Stimulated activated CD8-positive, alpha-beta memory T cell treated with anti-CD3 and anti-CD28 coated beads, Interleukin-4, amount 100 ng/mL, for 24 hours (primary cell): ENCODE results near the gene HEMGN.

ENCODE experiments used
- DNase-seq: peaks from one replicate; pipeline ENCODE4 v3.0.0-alpha.2; 2020; ENCODE audit warnings: low read depth

Gene HEMGN

GRCh38 chr9:97895695-97896332 lies 42.2 kb downstream of the HEMGN start:
- no peak for DNase-seq

- no peak for DNase-seq
Measured at GRCh38 chr9:97895211-97895610, 42.8 kb downstream of the HEMGN start.

GRCh38 chr9:97892421-97892820 lies 45.6 kb downstream of the HEMGN start:
- no peak for DNase-seq

- DNase-seq: no peak
Measured at GRCh38 chr9:97891736-97892135, 46.2 kb downstream of the HEMGN start.

- peak; percentile 36 for DNase-seq
Measured at GRCh38 chr9:97889941-97890887, 47.8 kb downstream of the HEMGN start.

- DNase-seq: no peak
Measured at GRCh38 chr9:97880336-97880735, 57.6 kb downstream of the HEMGN start.
